Measurements from ENCODE around the gene BAHCC1.

BAHCC1 gene

GRCh38 chr17:81368161-81369022 is 26.9 kb upstream of the BAHCC1 start:
- DNase-seq = no peak

- no peak for DNase-seq
Measured at GRCh38 chr17:81370294-81370693, 25.0 kb upstream of the BAHCC1 start.

- DNase-seq = peak; percentile 59
Measured at GRCh38 chr17:81371910-81372760, 23.1 kb upstream of the BAHCC1 start.

GRCh38 chr17:81373536-81374160 is 21.6 kb upstream of the BAHCC1 start:
- DNase-seq = no peak

GRCh38 chr17:81374890-81375289 is 20.4 kb upstream of the BAHCC1 start:
- no peak for DNase-seq

- DNase-seq = no peak
Measured at GRCh38 chr17:81376946-81377714, 18.1 kb upstream of the BAHCC1 start.

- no peak for DNase-seq
Measured at GRCh38 chr17:81378941-81379511, 16.2 kb upstream of the BAHCC1 start.

GRCh38 chr17:81379523-81379942 is 15.7 kb upstream of the BAHCC1 start:
- no peak for DNase-seq

GRCh38 chr17:81380131-81380530 is 15.1 kb upstream of the BAHCC1 start:
- no peak for DNase-seq

- DNase-seq = no peak
Measured at GRCh38 chr17:81380666-81381518, 14.4 kb upstream of the BAHCC1 start.

GRCh38 chr17:81381632-81382577 is 13.4 kb upstream of the BAHCC1 start:
- DNase-seq = no peak

- DNase-seq = no peak
Measured at GRCh38 chr17:81382851-81383250, 12.4 kb upstream of the BAHCC1 start.

- no peak for DNase-seq
Measured at GRCh38 chr17:81383504-81384421, 11.5 kb upstream of the BAHCC1 start.

GRCh38 chr17:81384929-81385319 is 10.3 kb upstream of the BAHCC1 start:
- no peak for DNase-seq

- no peak for DNase-seq
Measured at GRCh38 chr17:81385320-81386111, 9.7 kb upstream of the BAHCC1 start.

GRCh38 chr17:81386141-81386645 is 9.1 kb upstream of the BAHCC1 start:
- no peak for DNase-seq

GRCh38 chr17:81386646-81387099 is 8.6 kb upstream of the BAHCC1 start:
- DNase-seq = no peak

All from inflammatory macrophage treated with lipopolysaccharide for 4 hours (primary cell).